KMS-11 (cell line): ENCODE results near the gene FOXO3B.
A peak's percentile ranks its signal among the peaks of the same experiment; 100 is the strongest.
"Not testable (repeated sequence)": the region's sequence is repeated elsewhere in the genome, so short reads cannot be mapped to it uniquely, and the experiment has no call there.

Source experiments
- H2AFZ ChIP-seq: fragments of 200-600 bp; sonication (generic); 2 replicates; pipeline ENCODE4 v1.6.1; 2016; ENCODE audit warnings: antibody characterized with exemption, mixed run types, low read depth
- H3K27ac ChIP-seq: fragments of 200-600 bp; sonication (generic); 2 replicates; pipeline ENCODE4 v1.6.1; 2016; ENCODE audit warnings: mild to moderate bottlenecking, mixed run types
- H3K27me3 ChIP-seq: fragments of 200-600 bp; sonication (generic); 2 replicates; pipeline ENCODE4 v1.6.1; 2017; ENCODE audit warnings: mild to moderate bottlenecking, low read depth, mixed run types, moderate library complexity; ENCODE audit not compliant: insufficient read depth
- H3K36me3 ChIP-seq: fragments of 200-600 bp; sonication (generic); 2 replicates; pipeline ENCODE4 v1.6.1; 2017; ENCODE audit warnings: mild to moderate bottlenecking, mixed run types; ENCODE audit not compliant: insufficient read depth
- H3K4me1 ChIP-seq: fragments of 200-600 bp; sonication (generic); 2 replicates; pipeline ENCODE4 v1.6.1; 2016; ENCODE audit warnings: mild to moderate bottlenecking, low read depth, mixed run types; ENCODE audit not compliant: poor library complexity, severe bottlenecking
- H3K4me2 ChIP-seq: fragments of 200-600 bp; sonication (generic); 2 replicates; pipeline ENCODE4 v1.7.0; 2016; ENCODE audit warnings: mild to moderate bottlenecking, mixed run types
- H3K4me3 ChIP-seq: fragments of 200-600 bp; sonication (generic); IDR thresholded peaks from 2 replicates; pipeline ENCODE4 v1.6.1; 2017; ENCODE audit warnings: low read depth, low read length, mixed read lengths; ENCODE audit not compliant: insufficient read depth
- H3K79me2 ChIP-seq: fragments of 200-600 bp; sonication (generic); 2 replicates; pipeline ENCODE4 v1.6.1; 2016; ENCODE audit warnings: low read depth, mixed run types; ENCODE audit not compliant: insufficient read depth
- H3K9ac ChIP-seq: fragments of 200-600 bp; sonication (generic); 2 replicates; pipeline ENCODE4 v1.6.1; 2016; ENCODE audit warnings: mild to moderate bottlenecking, mixed run types
- H4K20me1 ChIP-seq: fragments of 200-600 bp; sonication (generic); 2 replicates; pipeline ENCODE4 v1.6.1; 2016; ENCODE audit warnings: mild to moderate bottlenecking, mixed run types; ENCODE audit not compliant: insufficient read depth

The FOXO3B gene

DNA sequence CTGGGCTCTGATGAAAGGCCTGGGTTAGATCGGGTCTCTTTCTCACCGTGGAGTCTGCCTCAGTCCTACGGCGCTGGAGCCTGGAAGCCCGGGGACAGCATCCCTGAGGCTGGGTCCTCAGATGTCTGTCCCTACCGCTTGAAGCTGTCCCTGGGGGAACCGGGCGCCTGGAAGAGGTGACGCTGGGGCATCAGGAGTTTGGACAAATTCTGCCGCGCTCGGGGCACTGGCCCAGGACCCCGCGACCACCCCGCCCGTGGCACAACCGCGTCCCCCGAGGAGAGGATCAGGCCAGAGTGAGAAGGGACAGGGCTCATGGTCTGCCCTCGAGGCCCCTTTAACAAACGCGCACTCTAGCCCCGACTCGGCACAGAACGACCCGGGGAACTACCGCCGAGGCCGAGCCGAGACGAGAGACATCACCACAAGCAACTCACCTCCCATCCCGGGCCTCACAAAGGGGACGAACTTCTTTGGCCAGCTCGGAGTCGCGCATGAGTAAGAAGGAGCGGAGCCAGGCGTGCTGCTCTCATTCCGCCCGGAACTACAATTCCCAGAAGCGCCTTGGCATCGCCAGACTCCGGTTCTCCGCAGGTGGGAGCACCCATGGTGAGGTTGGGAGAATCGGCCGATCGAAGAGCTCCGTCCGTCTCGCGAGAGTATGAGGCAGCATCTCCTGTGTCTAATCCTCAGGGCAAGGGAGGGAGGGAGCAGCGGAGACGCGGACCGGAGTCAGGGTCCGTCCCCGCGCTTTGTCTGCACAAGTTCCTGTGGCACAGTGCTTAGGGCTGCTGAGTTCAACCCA, at the start of gene FOXO3B:
FOXO3B (minus strand) TSS at position 548 of the 805 bp plus-strand sequence. CDS start 663 bp downstream, outside the sequence.
- not testable (repeated sequence) for H3K36me3 ChIP-seq, H3K4me1 ChIP-seq, H3K9ac ChIP-seq, H4K20me1 ChIP-seq, H3K27ac ChIP-seq, H3K27me3 ChIP-seq, H2AFZ ChIP-seq, H3K4me3 ChIP-seq, H3K79me2 ChIP-seq, H3K4me2 ChIP-seq

DNA sequence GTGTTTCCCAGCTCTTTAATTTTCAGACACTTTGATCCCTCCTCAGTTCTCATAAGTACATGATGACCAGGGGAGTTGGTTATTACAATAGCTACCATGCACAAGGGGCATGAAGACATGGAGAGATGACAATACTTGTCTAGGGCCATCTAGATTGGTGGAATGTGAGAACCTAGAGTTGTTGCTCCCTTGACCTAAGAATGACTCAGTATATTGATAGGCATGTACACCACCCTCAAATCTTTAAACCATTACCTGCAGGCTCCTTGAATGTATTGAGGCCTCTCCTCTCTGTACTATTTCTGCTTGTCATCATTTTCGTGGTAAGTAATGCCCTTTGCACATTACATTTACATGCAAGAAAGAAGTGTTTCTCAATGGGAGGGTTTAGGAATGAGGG, 41.4 kb upstream of the FOXO3B start:
- peaks cover 14% of the 10 kb centered on the region for H3K4me1 ChIP-seq
- not testable (repeated sequence) for H3K27me3 ChIP-seq, H3K36me3 ChIP-seq, H2AFZ ChIP-seq, H3K27ac ChIP-seq, H3K4me2 ChIP-seq, H3K79me2 ChIP-seq, H3K4me3 ChIP-seq, H4K20me1 ChIP-seq, H3K9ac ChIP-seq

DNA sequence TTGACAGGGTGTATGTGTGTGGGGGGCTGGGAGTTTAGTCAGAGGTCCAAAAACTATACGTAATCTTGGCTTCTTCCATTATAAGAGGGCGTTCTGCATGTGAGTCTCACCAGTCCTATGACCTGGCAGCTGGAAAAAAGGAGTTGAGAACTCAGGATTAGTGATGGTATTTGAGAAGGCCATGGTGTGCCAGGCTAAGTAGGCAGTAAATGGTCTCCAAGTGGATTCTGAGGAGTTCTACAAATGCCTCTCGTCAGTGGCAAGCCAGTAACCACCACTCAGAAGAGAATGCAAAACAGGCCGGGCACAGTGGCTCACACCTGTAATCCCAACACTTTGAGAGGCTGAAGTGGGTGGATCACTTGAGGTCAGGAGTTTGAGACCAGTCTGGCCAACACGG, 40.5 kb upstream of the FOXO3B start:
- not testable (repeated sequence) for H3K4me3 ChIP-seq, H3K4me2 ChIP-seq, H3K27me3 ChIP-seq, H3K79me2 ChIP-seq, H4K20me1 ChIP-seq, H3K9ac ChIP-seq, H2AFZ ChIP-seq, H3K27ac ChIP-seq, H3K36me3 ChIP-seq
- peaks cover 14% of the 10 kb centered on the region for H3K4me1 ChIP-seq

DNA sequence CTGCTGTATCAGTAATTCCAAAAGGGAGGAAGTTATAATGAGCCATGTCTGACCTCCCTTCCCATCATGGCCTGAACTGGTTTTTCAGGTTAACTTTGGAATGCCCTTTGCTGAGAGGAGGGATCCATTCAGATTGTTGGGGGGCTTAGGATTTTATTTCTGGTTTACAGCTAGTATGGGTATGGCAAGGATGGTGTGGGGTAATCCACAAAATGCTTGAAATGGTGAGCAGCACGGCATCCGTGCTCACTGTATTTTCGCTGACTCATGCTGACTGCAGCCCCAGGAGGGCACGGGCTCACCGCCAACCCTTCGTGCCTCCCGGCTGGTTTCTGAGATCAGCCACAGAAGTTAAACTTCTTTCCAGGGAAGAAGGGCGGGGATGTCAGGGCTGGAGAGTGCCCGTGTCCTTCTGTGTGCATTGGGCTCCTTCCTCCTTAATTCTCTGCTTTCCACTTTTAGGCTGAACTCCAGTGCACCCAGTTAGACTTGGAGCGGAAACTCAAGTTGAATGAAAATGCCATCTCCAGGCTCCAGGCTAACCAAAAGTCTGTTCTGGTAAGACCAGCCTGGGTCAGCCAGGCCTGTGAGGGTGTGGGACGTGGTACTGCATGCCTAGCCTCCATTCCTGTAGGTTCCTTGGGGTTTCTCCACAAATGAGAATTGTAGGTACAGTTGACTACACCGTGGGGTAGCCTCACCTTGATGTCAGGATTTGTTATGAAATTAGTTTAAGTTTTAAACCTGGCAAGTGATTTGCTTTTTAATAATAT, 39.8 kb upstream of the FOXO3B start:
- not testable (repeated sequence) for H3K4me3 ChIP-seq, H4K20me1 ChIP-seq, H3K4me2 ChIP-seq, H3K36me3 ChIP-seq, H3K27me3 ChIP-seq, H3K27ac ChIP-seq, H3K79me2 ChIP-seq, H2AFZ ChIP-seq, H3K9ac ChIP-seq
- peaks cover 14% of the 10 kb centered on the region for H3K4me1 ChIP-seq

DNA sequence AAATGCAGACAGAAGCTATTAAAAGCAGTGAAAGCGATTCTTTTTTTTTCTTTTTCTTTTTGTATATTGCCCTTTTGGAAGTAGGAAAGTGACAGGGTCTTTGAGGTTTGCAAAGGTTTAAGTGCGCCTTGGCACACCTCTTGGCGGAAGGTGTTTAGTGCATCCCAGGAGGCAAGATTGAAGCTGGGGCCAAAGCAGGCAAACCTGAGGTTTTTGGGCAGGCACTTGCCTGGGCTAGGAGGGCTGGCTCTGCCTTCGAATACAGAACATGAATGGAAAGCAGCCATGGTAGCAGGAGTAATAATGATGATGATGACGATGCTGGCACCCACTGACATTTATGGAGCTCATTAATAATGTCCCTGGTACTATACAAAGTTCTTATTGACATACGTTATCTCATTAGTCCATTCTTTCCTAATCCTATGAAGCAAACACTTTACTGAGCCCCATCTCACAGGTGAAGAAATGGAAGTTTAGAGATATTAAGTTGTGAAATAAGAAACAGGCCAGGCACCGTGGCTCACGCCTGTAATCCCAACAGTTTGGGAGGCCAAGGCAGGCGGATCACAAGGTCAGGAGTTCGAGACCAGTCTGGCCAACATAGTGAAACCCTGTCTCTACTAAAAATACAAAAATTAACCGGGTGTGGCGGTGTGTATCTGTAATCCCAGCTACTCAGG, 37.5 kb upstream of the FOXO3B start:
- not testable (repeated sequence) for H3K36me3 ChIP-seq, H4K20me1 ChIP-seq, H2AFZ ChIP-seq, H3K4me3 ChIP-seq, H3K9ac ChIP-seq, H3K79me2 ChIP-seq, H3K27me3 ChIP-seq
- peak overlapping the region; percentile 62 for H3K4me2 ChIP-seq
- peaks cover 14% of the 10 kb centered on the region for H3K4me1 ChIP-seq
- peak overlapping the region; percentile 47 for H3K27ac ChIP-seq

DNA sequence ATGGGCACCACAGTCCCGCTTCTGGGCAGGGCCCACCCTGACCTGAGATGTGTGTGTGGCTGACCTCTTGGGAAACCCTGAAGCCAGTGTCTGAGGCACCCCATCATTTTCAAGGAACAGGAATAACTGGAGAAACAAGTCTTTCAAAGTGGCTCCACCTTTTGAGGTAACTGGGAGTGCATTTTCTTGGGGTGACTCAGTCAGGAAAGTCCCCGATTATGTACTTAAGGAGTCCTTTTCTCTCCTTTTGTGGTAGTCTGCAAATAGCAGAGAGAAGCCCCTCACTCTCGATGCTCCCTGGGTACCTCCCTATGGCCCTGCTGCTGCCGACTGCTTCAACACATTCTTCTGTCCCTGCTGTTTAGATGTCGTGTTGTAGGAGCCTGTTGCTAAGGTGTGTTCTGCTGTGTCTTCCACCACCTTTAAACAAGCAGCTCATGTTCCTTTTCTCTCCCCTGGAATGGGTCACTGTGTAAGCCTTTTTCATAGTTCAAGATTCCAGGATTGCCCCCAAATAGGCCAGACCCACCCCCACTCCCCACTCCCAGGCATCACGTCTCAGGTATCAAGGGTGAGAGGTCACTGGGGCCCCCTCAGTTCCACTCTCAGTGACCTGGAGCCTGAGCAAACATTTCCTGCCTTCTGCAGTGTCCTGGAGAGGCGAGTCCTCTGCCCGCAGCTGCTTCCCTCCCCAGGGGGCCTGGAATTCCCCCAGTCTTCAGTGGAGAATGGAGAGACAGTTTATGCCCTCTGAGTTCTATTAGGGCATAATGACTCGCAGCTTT, 36.7 kb upstream of the FOXO3B start:
- peak overlapping the region; percentile 47 for H3K27ac ChIP-seq
- H3K4me1 ChIP-seq, result peaks cover 14% of the 10 kb centered on the region
- H3K79me2 ChIP-seq, H3K36me3 ChIP-seq, H3K9ac ChIP-seq, H4K20me1 ChIP-seq, H3K4me3 ChIP-seq, H3K27me3 ChIP-seq, H2AFZ ChIP-seq: not testable (repeated sequence)
- peak overlapping the region; percentile 62 for H3K4me2 ChIP-seq
